ENCODE data around the gene MYH9.

MYH9 gene

DNA sequence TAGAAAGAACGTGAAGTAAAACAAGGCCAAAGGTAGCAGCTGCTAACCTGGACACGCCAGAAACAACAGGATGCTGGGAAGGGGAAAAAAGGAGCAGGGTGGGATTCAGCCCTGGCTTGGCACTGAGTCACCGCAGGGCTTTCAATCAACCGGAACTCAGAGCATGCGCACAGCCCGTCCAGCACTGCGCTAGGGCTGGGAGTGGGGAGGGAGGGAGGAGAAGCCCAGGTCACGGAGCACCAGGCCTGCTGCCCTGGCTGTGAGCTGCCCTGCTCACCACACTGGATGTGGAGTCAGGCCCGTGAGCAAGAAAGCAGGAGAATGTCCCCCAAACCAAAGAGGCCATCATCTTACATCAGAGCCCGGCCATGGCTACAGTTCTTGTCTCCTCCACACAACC is 83.3 kb downstream of the MYH9 start:
- no peak for DNase-seq (ENCODE audit: extremely low read depth, insufficient read length)
- no peak overlapping the region for H3K4me3 ChIP-seq (replicated peaks; ENCODE audit: low read depth, low read length)
- TF ChIP-seq, protein P1, sequence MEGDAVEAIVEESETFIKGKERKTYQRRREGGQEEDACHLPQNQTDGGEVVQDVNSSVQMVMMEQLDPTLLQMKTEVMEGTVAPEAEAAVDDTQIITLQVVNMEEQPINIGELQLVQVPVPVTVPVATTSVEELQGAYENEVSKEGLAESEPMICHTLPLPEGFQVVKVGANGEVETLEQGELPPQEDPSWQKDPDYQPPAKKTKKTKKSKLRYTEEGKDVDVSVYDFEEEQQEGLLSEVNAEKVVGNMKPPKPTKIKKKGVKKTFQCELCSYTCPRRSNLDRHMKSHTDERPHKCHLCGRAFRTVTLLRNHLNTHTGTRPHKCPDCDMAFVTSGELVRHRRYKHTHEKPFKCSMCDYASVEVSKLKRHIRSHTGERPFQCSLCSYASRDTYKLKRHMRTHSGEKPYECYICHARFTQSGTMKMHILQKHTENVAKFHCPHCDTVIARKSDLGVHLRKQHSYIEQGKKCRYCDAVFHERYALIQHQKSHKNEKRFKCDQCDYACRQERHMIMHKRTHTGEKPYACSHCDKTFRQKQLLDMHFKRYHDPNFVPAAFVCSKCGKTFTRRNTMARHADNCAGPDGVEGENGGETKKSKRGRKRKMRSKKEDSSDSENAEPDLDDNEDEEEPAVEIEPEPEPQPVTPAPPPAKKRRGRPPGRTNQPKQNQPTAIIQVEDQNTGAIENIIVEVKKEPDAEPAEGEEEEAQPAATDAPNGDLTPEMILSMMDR (IDR thresholded peaks at IDR 0.05; ENCODE audit: insufficient read depth, low read length, poor library complexity, severe bottlenecking) = no peak
- no peaks in the 10 kb centered on the region for H3K27me3 ChIP-seq (replicated peaks; ENCODE audit: control insufficient read depth, insufficient read depth, low read length)
- H3K36me3 ChIP-seq (ENCODE audit: control insufficient read depth, insufficient read depth, low read length) = peaks cover 75% of the 10 kb centered on the region

DNA sequence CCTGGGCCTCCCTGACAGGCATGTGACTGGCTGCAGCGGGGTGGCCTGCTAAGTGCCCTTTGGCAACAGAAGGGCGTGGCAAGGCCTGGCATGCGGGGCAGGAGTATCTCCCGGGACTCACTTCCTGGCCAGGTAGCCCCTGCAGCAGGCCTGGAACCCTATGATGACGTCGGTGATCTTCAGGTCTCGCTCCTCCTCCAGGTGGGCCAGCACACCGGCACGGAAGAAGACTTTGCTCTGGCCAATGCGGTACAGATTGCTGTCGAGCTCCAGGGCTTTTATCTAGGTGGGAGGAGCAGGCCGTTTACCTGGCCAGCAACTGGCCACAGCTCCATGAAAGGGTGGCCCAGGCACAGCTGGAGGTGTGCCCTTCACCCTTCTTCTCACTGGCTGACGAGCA is 83.9 kb downstream of the MYH9 start:
- TF ChIP-seq, protein P1 (IDR thresholded peaks at IDR 0.05; ENCODE audit: insufficient read depth, low read length, poor library complexity, severe bottlenecking) = no peak
- DNase-seq (ENCODE audit: extremely low read depth, insufficient read length) = no peak
- Histone ChIP-seq H3K36me3 (ENCODE audit: control insufficient read depth, insufficient read depth, low read length) (peaks cover 76% of the 10 kb centered on the region), H3K27me3 (replicated peaks; ENCODE audit: control insufficient read depth, insufficient read depth, low read length) (no peaks in the 10 kb centered on the region), H3K4me3 (replicated peaks; ENCODE audit: low read depth, low read length) (no peak overlapping the region)

DNA sequence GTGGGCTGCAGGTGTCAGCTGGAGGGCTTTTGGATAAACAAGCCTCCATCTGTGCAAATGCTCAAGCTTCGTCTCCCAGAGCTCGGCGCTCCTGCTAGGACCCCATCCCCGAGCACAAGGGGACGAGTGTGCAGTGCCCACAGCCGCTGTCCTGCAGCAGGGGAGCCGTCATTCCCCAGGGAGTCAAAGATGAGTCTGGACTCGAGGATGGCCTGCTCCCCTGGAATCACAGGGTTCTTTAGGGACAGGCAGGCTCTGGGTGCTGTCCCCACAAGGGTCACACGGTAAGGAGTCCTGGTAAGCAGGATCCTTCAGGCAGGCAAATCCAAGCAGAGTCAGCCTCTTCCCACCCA is 84.7 kb downstream of the MYH9 start:
- Histone ChIP-seq H3K36me3 (ENCODE audit: control insufficient read depth, insufficient read depth, low read length) (peaks cover 79% of the 10 kb centered on the region), H3K4me3 (replicated peaks; ENCODE audit: low read depth, low read length) (no peak overlapping the region), H3K27me3 (replicated peaks; ENCODE audit: control insufficient read depth, insufficient read depth, low read length) (no peaks in the 10 kb centered on the region)
- DNase-seq (ENCODE audit: extremely low read depth, insufficient read length) = no peak
- TF ChIP-seq, protein P1 (IDR thresholded peaks at IDR 0.05; ENCODE audit: insufficient read depth, low read length, poor library complexity, severe bottlenecking) = no peak

DNA sequence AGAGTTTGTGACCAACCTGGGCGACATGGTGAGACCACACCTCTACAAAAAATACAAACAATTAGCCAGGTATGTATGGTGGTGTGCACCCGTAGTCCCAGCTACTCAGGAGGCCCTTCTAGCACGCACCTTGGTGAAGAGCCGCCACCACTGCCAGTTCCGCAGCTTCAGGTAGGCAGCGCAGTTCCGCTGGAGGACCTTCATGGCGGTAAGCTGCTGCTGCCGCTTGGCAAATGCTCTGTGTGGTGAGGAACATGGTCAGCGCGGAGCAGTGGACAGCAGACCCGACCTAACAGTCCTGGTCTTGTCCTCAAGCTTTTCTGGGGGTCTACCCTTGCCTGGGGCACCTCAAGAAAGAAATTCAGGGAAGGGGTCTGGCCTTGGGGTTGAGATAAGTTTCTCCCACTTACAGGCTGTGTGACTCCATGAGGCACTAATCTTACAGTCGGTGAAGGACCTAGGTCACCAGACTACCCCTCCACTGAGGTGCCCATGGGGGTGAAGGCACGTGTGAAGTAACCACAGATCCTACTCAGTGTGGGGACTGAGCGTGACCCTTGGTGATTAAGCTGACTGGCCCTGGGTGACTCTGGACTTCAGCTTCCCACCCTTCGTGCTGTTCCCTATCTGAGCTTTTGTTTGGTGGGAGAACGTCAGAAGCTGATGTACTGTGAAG is 85.2 kb downstream of the MYH9 start:
- no peak overlapping the region for H3K4me3 ChIP-seq (replicated peaks; ENCODE audit: low read depth, low read length)
- no peaks in the 10 kb centered on the region for H3K27me3 ChIP-seq (replicated peaks; ENCODE audit: control insufficient read depth, insufficient read depth, low read length)
- peaks cover 81% of the 10 kb centered on the region for H3K36me3 ChIP-seq (ENCODE audit: control insufficient read depth, insufficient read depth, low read length)
- TF ChIP-seq, protein P1 (IDR thresholded peaks at IDR 0.05; ENCODE audit: insufficient read depth, low read length, poor library complexity, severe bottlenecking) = no peak
- no peak for DNase-seq (ENCODE audit: extremely low read depth, insufficient read length)

DNA sequence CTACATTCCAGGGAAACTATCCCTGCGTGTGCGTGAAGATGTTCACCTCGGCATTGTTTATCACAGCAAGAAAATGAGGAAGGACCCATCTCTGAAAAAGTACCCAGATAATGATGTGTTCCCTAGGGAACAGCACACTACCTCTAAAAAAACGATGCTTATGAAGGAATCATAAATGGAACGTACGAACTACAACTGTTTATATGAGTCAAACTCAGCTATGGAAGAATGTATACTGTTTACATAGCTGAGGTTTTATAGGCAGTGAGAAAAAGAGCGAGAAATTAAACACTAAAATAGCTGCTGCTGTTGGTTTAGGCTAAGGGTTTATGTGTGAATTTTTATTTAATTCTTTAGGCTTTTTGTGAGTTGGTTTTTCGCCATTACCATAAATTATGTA is 85.9 kb downstream of the MYH9 start:
- TF ChIP-seq, protein P1 (IDR thresholded peaks at IDR 0.05; ENCODE audit: insufficient read depth, low read length, poor library complexity, severe bottlenecking) = no peak
- no peak for DNase-seq (ENCODE audit: extremely low read depth, insufficient read length)
- no peaks in the 10 kb centered on the region for H3K27me3 ChIP-seq (replicated peaks; ENCODE audit: control insufficient read depth, insufficient read depth, low read length)
- H3K36me3 ChIP-seq (ENCODE audit: control insufficient read depth, insufficient read depth, low read length) = peaks cover 83% of the 10 kb centered on the region
- H3K4me3 ChIP-seq (replicated peaks; ENCODE audit: low read depth, low read length) = no peak overlapping the region

DNA sequence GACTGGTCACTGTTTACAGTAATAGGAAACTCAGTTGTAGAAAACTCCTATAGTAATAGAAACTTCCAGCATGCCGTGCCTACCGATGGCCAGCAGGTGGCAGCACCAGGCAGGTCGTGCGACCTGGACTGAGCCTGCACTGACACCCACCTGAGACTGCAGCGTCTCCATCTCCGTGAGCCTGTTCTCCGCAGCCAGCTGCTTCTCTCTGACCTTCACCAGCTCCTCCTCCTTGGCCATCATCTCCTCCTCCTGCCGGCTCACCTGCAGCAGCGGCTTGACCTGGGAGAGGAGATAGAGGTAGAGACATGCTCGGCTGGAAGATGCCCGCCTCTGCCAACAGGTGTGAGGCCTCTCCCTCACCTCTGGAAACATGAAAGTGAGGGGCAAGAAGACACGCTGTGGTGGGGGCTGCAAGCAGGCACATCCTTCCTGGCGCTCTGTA is 86.4 kb downstream of the MYH9 start:
- no peaks in the 10 kb centered on the region for H3K27me3 ChIP-seq (replicated peaks; ENCODE audit: control insufficient read depth, insufficient read depth, low read length)

More for the DNA sequence above, 86.4 kb downstream of the MYH9 start:
- Histone ChIP-seq H3K36me3 (ENCODE audit: control insufficient read depth, insufficient read depth, low read length) (peaks cover 83% of the 10 kb centered on the region), H3K4me3 (replicated peaks; ENCODE audit: low read depth, low read length) (no peak overlapping the region)
- TF ChIP-seq, protein P1 (IDR thresholded peaks at IDR 0.05; ENCODE audit: insufficient read depth, low read length, poor library complexity, severe bottlenecking) = peak; percentile 93
- DNase-seq (ENCODE audit: extremely low read depth, insufficient read length) = peak; percentile 69
